ENCODE results near the gene ALCAM. TPM values are rescaled to one million over a fixed set of nuclear protein-coding genes. Genes with fewer than 3 reads are reported as not detected.

Gene ALCAM
- total RNA-seq, 1 donor from 2014 or later = 15.2 TPM

GRCh38 chr3:105466495-105467404 lies 100.0 kb downstream of the ALCAM start:
- no peaks in the 10 kb centered on the region for H3K9me3 ChIP-seq
- H3K4me3 ChIP-seq = no peak overlapping the region
- intact Hi-C loops (cut with DNase I) = no loop called here
- TF ChIP-seq POLR2AphosphoS5 (IDR thresholded peaks at IDR 0.05; ENCODE audit: insufficient read depth in 1 of 2, low read depth in 1 of 2) = no peak
- TF ChIP-seq CTCF (IDR thresholded peaks at IDR 0.05) = no peak
- TF ChIP-seq POLR2A (IDR thresholded peaks at IDR 0.05) = no peak
- no peaks in the 10 kb centered on the region for H3K36me3 ChIP-seq
- DNase-seq (ENCODE audit: extremely low spot score in 2 of 2) = no peak
- H3K27me3 ChIP-seq = no peaks in the 10 kb centered on the region
- no peaks in the 10 kb centered on the region for H3K4me1 ChIP-seq
- H3K27ac ChIP-seq = no peak overlapping the region

- Histone ChIP-seq H3K27ac (no peak overlapping the region), H3K9me3 (no peaks in the 10 kb centered on the region), H3K4me1 (no peaks in the 10 kb centered on the region), H3K27me3 (no peaks in the 10 kb centered on the region), H3K4me3 (no peak overlapping the region), H3K36me3 (no peaks in the 10 kb centered on the region)
- TF ChIP-seq CTCF (IDR thresholded peaks at IDR 0.05) (no peak), POLR2A (IDR thresholded peaks at IDR 0.05) (no peak), POLR2AphosphoS5 (IDR thresholded peaks at IDR 0.05; ENCODE audit: insufficient read depth in 1 of 2, low read depth in 1 of 2) (no peak)
- no peak for DNase-seq (ENCODE audit: extremely low spot score in 2 of 2)
- intact Hi-C loops (cut with DNase I) = no loop called here
Observed at GRCh38 chr3:105470851-105471250, 104.1 kb downstream of the ALCAM start.

- H3K9me3 ChIP-seq = no peaks in the 10 kb centered on the region
- DNase-seq (ENCODE audit: extremely low spot score in 2 of 2) = no peak
Observed at GRCh38 chr3:105473521-105474223, 107.0 kb downstream of the ALCAM start.

GRCh38 chr3:105480768-105481167 lies 114.1 kb downstream of the ALCAM start:
- Histone ChIP-seq H3K27me3 (no peaks in the 10 kb centered on the region), H3K9me3 (no peaks in the 10 kb centered on the region), H3K4me3 (no peak overlapping the region), H3K36me3 (no peaks in the 10 kb centered on the region), H3K27ac (no peak overlapping the region), H3K4me1 (no peaks in the 10 kb centered on the region)
- no peak for TF ChIP-seq POLR2A (IDR thresholded peaks at IDR 0.05)
- TF ChIP-seq POLR2AphosphoS5 (IDR thresholded peaks at IDR 0.05; ENCODE audit: insufficient read depth in 1 of 2, low read depth in 1 of 2) = no peak
- TF ChIP-seq CTCF (IDR thresholded peaks at IDR 0.05) = no peak
- intact Hi-C loops (cut with DNase I) = no loop called here
- no peak for DNase-seq (ENCODE audit: extremely low spot score in 2 of 2)

More at GRCh38 chr3:105473521-105474223, 107.0 kb downstream of the ALCAM start:
- no peak overlapping the region for H3K27ac ChIP-seq
- intact Hi-C loops (cut with DNase I) = no loop called here
- TF ChIP-seq CTCF (IDR thresholded peaks at IDR 0.05) (no peak), POLR2AphosphoS5 (IDR thresholded peaks at IDR 0.05; ENCODE audit: insufficient read depth in 1 of 2, low read depth in 1 of 2) (no peak), POLR2A (IDR thresholded peaks at IDR 0.05) (no peak)
- H3K36me3 ChIP-seq = no peaks in the 10 kb centered on the region
- no peaks in the 10 kb centered on the region for H3K27me3 ChIP-seq
- no peaks in the 10 kb centered on the region for H3K4me1 ChIP-seq
- H3K4me3 ChIP-seq = no peak overlapping the region
